ENCODE measurements around the gene ZNF460. TPM values are rescaled to one million over a fixed set of nuclear protein-coding genes. Genes with fewer than 3 reads are reported as not detected.

The ZNF460 gene
- total RNA-seq, 2 experiments from 2014 or later, result 43.9 to 46.6 TPM

GRCh38 chr19:57288373-57288772 lies 8.1 kb downstream of the ZNF460 start:
- peaks cover 23% of the 10 kb centered on the region for H3K4me1 Mint-ChIP-seq (ENCODE audit: low read depth)
- peaks cover 85% of the 10 kb centered on the region for H3K36me3 Mint-ChIP-seq (ENCODE audit: low read depth)
- DNase-seq (no peak), ATAC-seq (no peak)
- POLR2A ChIA-PET, result no interaction called here
- no peaks in the 10 kb centered on the region for H3K27me3 Mint-ChIP-seq (ENCODE audit: low read depth)
- peaks cover 41% of the 10 kb centered on the region for H3K9me3 Mint-ChIP-seq (ENCODE audit: insufficient read depth)
- CTCF ChIA-PET, result no interaction called here
- H3K4me3 Mint-ChIP-seq, result no peak overlapping the region
- H3K27ac Mint-ChIP-seq, result no peak overlapping the region

- ChIA-PET POLR2A (no interaction called here), CTCF (no interaction called here)
- no peak for DNase-seq
- Mint-ChIP-seq H3K36me3 (ENCODE audit: low read depth) (peaks cover 93% of the 10 kb centered on the region), H3K9me3 (ENCODE audit: insufficient read depth) (peaks cover 61% of the 10 kb centered on the region), H3K27ac (no peak overlapping the region), H3K27me3 (ENCODE audit: low read depth) (no peaks in the 10 kb centered on the region), H3K4me3 (no peak overlapping the region), H3K4me1 (ENCODE audit: low read depth) (peaks cover 5% of the 10 kb centered on the region)
- ATAC-seq, result no peak
These were observed 10.7 kb downstream of the ZNF460 start for GRCh38 chr19:57290970-57291369.

DNA sequence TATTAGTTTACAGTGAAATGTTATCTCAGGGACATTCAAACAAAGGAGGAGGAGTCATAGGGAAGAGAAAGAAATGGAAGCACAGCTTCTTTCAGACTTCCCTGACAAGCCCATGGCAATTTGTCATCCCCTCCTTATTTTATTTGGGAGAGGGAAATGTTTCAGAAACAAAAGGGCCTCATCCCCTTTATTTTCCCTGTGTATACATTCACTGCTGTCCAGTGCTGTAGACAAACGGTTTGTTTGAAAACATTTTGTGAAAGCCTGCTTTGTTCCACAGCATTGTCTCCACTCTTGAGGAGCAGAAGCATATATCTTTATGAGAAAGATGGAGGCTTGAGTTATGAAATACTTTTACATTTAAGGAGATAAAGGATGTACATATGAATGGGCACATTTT lies 12.3 kb downstream of the ZNF460 start:
- Mint-ChIP-seq H3K27ac (no peak overlapping the region), H3K4me3 (no peak overlapping the region), H3K36me3 (ENCODE audit: low read depth) (peaks cover 92% of the 10 kb centered on the region), H3K9me3 (ENCODE audit: insufficient read depth) (peaks cover 61% of the 10 kb centered on the region), H3K27me3 (ENCODE audit: low read depth) (no peaks in the 10 kb centered on the region), H3K4me1 (ENCODE audit: low read depth) (peaks cover 3% of the 10 kb centered on the region)
- ATAC-seq (no peak), DNase-seq (no peak)
- CTCF ChIA-PET, result no interaction called here
- POLR2A ChIA-PET, result no interaction called here

- no peak overlapping the region for H3K4me3 Mint-ChIP-seq
- no peak for DNase-seq
- POLR2A ChIA-PET, result no interaction called here
- peaks cover 61% of the 10 kb centered on the region for H3K9me3 Mint-ChIP-seq (ENCODE audit: insufficient read depth)
- H3K27ac Mint-ChIP-seq, result no peak overlapping the region
- no peaks in the 10 kb centered on the region for H3K27me3 Mint-ChIP-seq (ENCODE audit: low read depth)
- peaks cover 3% of the 10 kb centered on the region for H3K4me1 Mint-ChIP-seq (ENCODE audit: low read depth)
- ATAC-seq, result no peak
- peaks cover 92% of the 10 kb centered on the region for H3K36me3 Mint-ChIP-seq (ENCODE audit: low read depth)
- CTCF ChIA-PET, result no interaction called here
These were observed 13.4 kb downstream of the ZNF460 start for GRCh38 chr19:57293719-57294118.

- CTCF ChIA-PET, result no interaction called here
- H3K27ac Mint-ChIP-seq, result no peak overlapping the region
- H3K4me3 Mint-ChIP-seq, result no peak overlapping the region
These were observed 21.8 kb downstream of the ZNF460 start for GRCh38 chr19:57302020-57302465.

GRCh38 chr19:57302727-57303401 lies 22.6 kb downstream of the ZNF460 start:
- Mint-ChIP-seq H3K36me3 (ENCODE audit: low read depth) (peaks cover 61% of the 10 kb centered on the region), H3K4me1 (ENCODE audit: low read depth) (no peaks in the 10 kb centered on the region), H3K27ac (no peak overlapping the region), H3K9me3 (ENCODE audit: insufficient read depth) (peaks cover 13% of the 10 kb centered on the region), H3K4me3 (no peak overlapping the region), H3K27me3 (ENCODE audit: low read depth) (no peaks in the 10 kb centered on the region)
- ATAC-seq (no peak), DNase-seq (no peak)
- CTCF ChIA-PET, result no interaction called here
- POLR2A ChIA-PET, result no interaction called here

More at GRCh38 chr19:57302020-57302465, 21.8 kb downstream of the ZNF460 start:
- POLR2A ChIA-PET, result no interaction called here
- Mint-ChIP-seq H3K4me1 (ENCODE audit: low read depth) (no peaks in the 10 kb centered on the region), H3K27me3 (ENCODE audit: low read depth) (no peaks in the 10 kb centered on the region), H3K9me3 (ENCODE audit: insufficient read depth) (peaks cover 17% of the 10 kb centered on the region), H3K36me3 (ENCODE audit: low read depth) (peaks cover 69% of the 10 kb centered on the region)
- DNase-seq (no peak), ATAC-seq (no peak)

- H3K4me1 Mint-ChIP-seq (ENCODE audit: low read depth), result peaks cover 1% of the 10 kb centered on the region
- H3K4me3 Mint-ChIP-seq, result no peak overlapping the region
- peaks cover 3% of the 10 kb centered on the region for H3K9me3 Mint-ChIP-seq (ENCODE audit: insufficient read depth)
- ATAC-seq, result no peak
- peaks cover 45% of the 10 kb centered on the region for H3K36me3 Mint-ChIP-seq (ENCODE audit: low read depth)
- no peak overlapping the region for H3K27ac Mint-ChIP-seq
- ChIA-PET POLR2A (no interaction called here), CTCF (no interaction called here)
- H3K27me3 Mint-ChIP-seq (ENCODE audit: low read depth), result no peaks in the 10 kb centered on the region
- DNase-seq, result no peak
These were observed 24.8 kb downstream of the ZNF460 start for GRCh38 chr19:57305056-57305455.

DNA sequence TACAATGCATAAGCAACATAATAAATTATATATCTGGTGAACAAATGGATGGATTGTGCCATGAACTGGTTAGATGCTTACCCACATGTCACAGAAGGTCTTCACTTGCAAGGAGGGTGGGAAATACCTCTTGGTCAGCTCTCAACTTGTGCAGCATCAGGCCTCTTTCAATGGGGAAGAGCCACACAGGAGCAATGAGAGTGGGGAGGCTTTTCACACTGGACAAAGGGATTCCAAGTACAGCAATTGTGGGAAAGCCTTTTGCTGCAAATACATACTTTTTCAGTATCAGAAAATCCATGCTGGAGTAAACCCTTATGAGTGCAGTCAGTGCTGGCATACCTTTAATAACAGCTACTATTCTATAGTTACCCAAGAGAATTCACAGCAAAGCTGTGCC lies 28.2 kb downstream of the ZNF460 start:
- ChIA-PET CTCF (no interaction called here), POLR2A (no interaction called here)
- Mint-ChIP-seq H3K36me3 (ENCODE audit: low read depth) (peaks cover 16% of the 10 kb centered on the region), H3K27ac (no peak overlapping the region), H3K9me3 (ENCODE audit: insufficient read depth) (peaks cover 4% of the 10 kb centered on the region), H3K4me1 (ENCODE audit: low read depth) (peaks cover 1% of the 10 kb centered on the region), H3K4me3 (no peak overlapping the region), H3K27me3 (ENCODE audit: low read depth) (peaks cover 4% of the 10 kb centered on the region)
- ATAC-seq (no peak), DNase-seq (no peak)

DNA sequence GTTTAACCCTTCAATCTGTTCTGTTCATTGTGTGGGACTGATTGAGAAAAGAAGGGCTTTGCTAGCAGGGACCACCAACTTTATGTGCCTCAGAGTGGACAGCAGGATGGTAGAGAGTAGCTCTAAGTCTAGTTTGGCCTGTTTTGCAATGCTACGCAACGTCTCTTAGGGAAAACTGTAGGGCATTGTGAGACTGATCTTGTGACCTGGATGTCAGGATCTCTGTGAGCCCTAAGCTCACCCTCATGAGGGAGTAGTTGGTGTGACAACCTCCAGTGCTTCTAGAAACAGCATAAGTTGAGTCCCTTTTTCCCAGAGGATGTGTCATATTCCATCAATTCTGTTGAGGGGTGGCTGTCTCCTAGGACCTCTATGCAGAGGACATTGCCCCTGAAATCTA lies 30.5 kb downstream of the ZNF460 start:
- H3K9me3 Mint-ChIP-seq (ENCODE audit: insufficient read depth), result peaks cover 13% of the 10 kb centered on the region
- POLR2A ChIA-PET, result interaction anchor here (1.4 kb wide), 1 partner anchor 9 kb away, joined by 4 read pairs; the partner anchor contains the start of gene ZNF543
- no peak overlapping the region for H3K27ac Mint-ChIP-seq
- H3K4me3 Mint-ChIP-seq, result no peak overlapping the region
- ATAC-seq (no peak), DNase-seq (no peak)
- H3K4me1 Mint-ChIP-seq (ENCODE audit: low read depth), result peaks cover 1% of the 10 kb centered on the region
- peaks cover 5% of the 10 kb centered on the region for H3K36me3 Mint-ChIP-seq (ENCODE audit: low read depth)
- CTCF ChIA-PET, result no interaction called here
- H3K27me3 Mint-ChIP-seq (ENCODE audit: low read depth), result peaks cover 23% of the 10 kb centered on the region

GRCh38 chr19:57314146-57314545 lies 33.9 kb downstream of the ZNF460 start:
- DNase-seq (no peak), ATAC-seq (no peak)
- POLR2A ChIA-PET, result no interaction called here
- Mint-ChIP-seq H3K4me1 (ENCODE audit: low read depth) (peaks cover 1% of the 10 kb centered on the region), H3K4me3 (no peak overlapping the region), H3K27ac (no peak overlapping the region), H3K36me3 (ENCODE audit: low read depth) (peaks cover 5% of the 10 kb centered on the region), H3K27me3 (ENCODE audit: low read depth) (peaks cover 39% of the 10 kb centered on the region), H3K9me3 (ENCODE audit: insufficient read depth) (peaks cover 13% of the 10 kb centered on the region)
- CTCF ChIA-PET, result no interaction called here

DNA sequence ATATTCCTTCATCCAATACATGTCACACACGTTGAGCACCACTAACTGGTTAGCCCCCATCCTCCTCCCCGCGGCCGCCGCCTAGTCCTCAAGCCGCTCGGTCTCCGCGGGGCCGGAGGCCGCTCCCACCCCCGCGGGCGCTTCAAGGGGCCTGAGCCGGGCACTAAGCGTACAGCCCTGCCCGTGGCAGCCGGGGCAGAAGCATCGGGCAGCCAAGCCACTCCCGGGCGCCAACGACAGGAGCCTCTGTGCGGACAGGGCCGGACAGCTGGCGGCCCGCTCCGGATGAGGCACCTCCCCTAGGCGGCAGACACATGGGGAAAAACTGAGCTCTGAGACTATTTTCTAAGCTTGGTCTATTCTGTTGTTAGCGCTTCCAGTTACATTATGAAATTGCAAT lies 37.2 kb downstream of the ZNF460 start:
- Mint-ChIP-seq H3K4me3 (no peak overlapping the region), H3K27me3 (ENCODE audit: low read depth) (peaks cover 39% of the 10 kb centered on the region), H3K4me1 (ENCODE audit: low read depth) (peaks cover 25% of the 10 kb centered on the region), H3K9me3 (ENCODE audit: insufficient read depth) (peaks cover 10% of the 10 kb centered on the region), H3K36me3 (ENCODE audit: low read depth) (peaks cover 14% of the 10 kb centered on the region), H3K27ac (no peak overlapping the region)
- DNase-seq (no peak), ATAC-seq (no peak)
- ChIA-PET POLR2A (no interaction called here), CTCF (no interaction called here)

DNA sequence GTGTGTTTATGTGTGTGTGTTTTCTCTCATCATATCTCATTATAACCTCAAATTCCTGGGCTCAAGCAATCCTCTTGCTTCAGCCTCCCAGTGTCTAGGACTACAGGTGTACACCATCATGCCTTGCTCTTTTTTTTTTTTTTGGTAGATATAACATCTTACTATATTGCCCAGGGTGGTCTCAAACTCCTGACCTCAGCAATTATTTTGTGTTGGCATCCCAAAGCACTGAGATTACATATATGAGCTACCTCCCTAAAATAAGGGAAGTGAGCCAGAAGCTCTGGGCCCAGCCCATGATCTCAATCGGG lies 39.5 kb downstream of the ZNF460 start:
- DNase-seq (no peak), ATAC-seq (peak; percentile 1)
- Mint-ChIP-seq H3K36me3 (ENCODE audit: low read depth) (peaks cover 36% of the 10 kb centered on the region), H3K4me3 (peak overlapping the region; percentile 92), H3K4me1 (ENCODE audit: low read depth) (peaks cover 29% of the 10 kb centered on the region), H3K9me3 (ENCODE audit: insufficient read depth) (peaks cover 4% of the 10 kb centered on the region), H3K27ac (peak overlapping the region; percentile 97), H3K27me3 (ENCODE audit: low read depth) (peaks cover 26% of the 10 kb centered on the region)
- ChIA-PET CTCF (no interaction called here), POLR2A (interaction anchor here (1.0 to 1.4 kb wide), 2 partner anchors 9 to 48 kb away, joined by 3 to 4 read pairs; no protein-coding TSS in a partner anchor)

Measured in activated CD8-positive, alpha-beta T cell treated with anti-CD3 and anti-CD28 coated beads, Interleukin-2, amount 10 ng/mL, durations not matched to agents 7 days and 5 days (primary cell).